Measurements from ENCODE around the gene RDH11.

GRCh38 chr14:67668559-67668958 is 27.0 kb downstream of the RDH11 start:
- TF ChIP-seq CTCF (IDR thresholded peaks at IDR 0.05) (no peak), POLR2A (IDR thresholded peaks at IDR 0.05) (no peak)

Data from Peyer's patch (tissue), 4 donors.